Epidermal melanocyte (primary cell): ENCODE data around the gene RYR1.
"Not testable (repeated sequence)": the region's sequence is repeated elsewhere in the genome, so short reads cannot be mapped to it uniquely, and the experiment has no call there.

Experiments
- DNase-seq: peaks from one replicate; pipeline ENCODE4 v3.0.0; 2011; ENCODE audit warnings: low spot score; ENCODE audit not compliant: insufficient read length

Gene RYR1

GRCh38 chr19:38559428-38560401 lies 126.2 kb downstream of the RYR1 start:
- DNase-seq: peak; percentile 29

- no peak for DNase-seq
Measured at GRCh38 chr19:38561053-38561606, 127.6 kb downstream of the RYR1 start.

GRCh38 chr19:38561658-38562057 lies 128.2 kb downstream of the RYR1 start:
- DNase-seq: no peak

GRCh38 chr19:38562096-38562495 lies 128.6 kb downstream of the RYR1 start:
- DNase-seq: no peak

- DNase-seq: no peak
Measured at GRCh38 chr19:38563475-38563874, 130.0 kb downstream of the RYR1 start.

GRCh38 chr19:38564981-38565690 lies 131.6 kb downstream of the RYR1 start:
- DNase-seq: no peak

GRCh38 chr19:38565691-38566105 lies 132.2 kb downstream of the RYR1 start:
- DNase-seq: no peak

- no peak for DNase-seq
Measured at GRCh38 chr19:38569368-38569983, 136.0 kb downstream of the RYR1 start.

GRCh38 chr19:38571682-38572081 lies 138.2 kb downstream of the RYR1 start:
- DNase-seq: no peak

- DNase-seq: no peak
Measured at GRCh38 chr19:38577826-38578225, 144.3 kb downstream of the RYR1 start.

- DNase-seq: not testable (repeated sequence)
Measured at GRCh38 chr19:38579304-38579703, 145.8 kb downstream of the RYR1 start.

GRCh38 chr19:38580080-38580479 lies 146.6 kb downstream of the RYR1 start:
- DNase-seq: no peak

GRCh38 chr19:38583219-38583984 lies 149.9 kb downstream of the RYR1 start:
- DNase-seq: no peak

GRCh38 chr19:38583985-38584305 lies 150.5 kb downstream of the RYR1 start:
- DNase-seq: no peak

- no peak for DNase-seq
Measured at GRCh38 chr19:38587562-38587961, 154.1 kb downstream of the RYR1 start.

GRCh38 chr19:38588041-38588440 lies 154.6 kb downstream of the RYR1 start:
- DNase-seq: no peak

GRCh38 chr19:38592940-38593339 lies 159.4 kb downstream of the RYR1 start:
- no peak for DNase-seq

- no peak for DNase-seq
Measured at GRCh38 chr19:38596057-38596981, 162.8 kb downstream of the RYR1 start.

- DNase-seq: no peak
Measured at GRCh38 chr19:38597075-38597474, 163.6 kb downstream of the RYR1 start.

GRCh38 chr19:38599722-38600121 lies 166.2 kb downstream of the RYR1 start:
- no peak for DNase-seq
